ENCODE results near the gene CKS1B. TPM values are rescaled to one million over a fixed set of nuclear protein-coding genes. Genes with fewer than 3 reads are reported as not detected.

CKS1B gene
- total RNA-seq, 1 donor = 68.2 TPM

GRCh38 chr1:154964359-154964758 is 10.1 kb upstream of the CKS1B start:
- DNase-seq (ENCODE audit: low read depth) = no peak
- TF ChIP-seq, protein P1, sequence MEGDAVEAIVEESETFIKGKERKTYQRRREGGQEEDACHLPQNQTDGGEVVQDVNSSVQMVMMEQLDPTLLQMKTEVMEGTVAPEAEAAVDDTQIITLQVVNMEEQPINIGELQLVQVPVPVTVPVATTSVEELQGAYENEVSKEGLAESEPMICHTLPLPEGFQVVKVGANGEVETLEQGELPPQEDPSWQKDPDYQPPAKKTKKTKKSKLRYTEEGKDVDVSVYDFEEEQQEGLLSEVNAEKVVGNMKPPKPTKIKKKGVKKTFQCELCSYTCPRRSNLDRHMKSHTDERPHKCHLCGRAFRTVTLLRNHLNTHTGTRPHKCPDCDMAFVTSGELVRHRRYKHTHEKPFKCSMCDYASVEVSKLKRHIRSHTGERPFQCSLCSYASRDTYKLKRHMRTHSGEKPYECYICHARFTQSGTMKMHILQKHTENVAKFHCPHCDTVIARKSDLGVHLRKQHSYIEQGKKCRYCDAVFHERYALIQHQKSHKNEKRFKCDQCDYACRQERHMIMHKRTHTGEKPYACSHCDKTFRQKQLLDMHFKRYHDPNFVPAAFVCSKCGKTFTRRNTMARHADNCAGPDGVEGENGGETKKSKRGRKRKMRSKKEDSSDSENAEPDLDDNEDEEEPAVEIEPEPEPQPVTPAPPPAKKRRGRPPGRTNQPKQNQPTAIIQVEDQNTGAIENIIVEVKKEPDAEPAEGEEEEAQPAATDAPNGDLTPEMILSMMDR (IDR thresholded peaks at IDR 0.05; ENCODE audit: insufficient read depth, low read depth, low read length) = no peak
- H3K4me3 ChIP-seq (ENCODE audit: low read depth, low read length) = no peak overlapping the region

DNA sequence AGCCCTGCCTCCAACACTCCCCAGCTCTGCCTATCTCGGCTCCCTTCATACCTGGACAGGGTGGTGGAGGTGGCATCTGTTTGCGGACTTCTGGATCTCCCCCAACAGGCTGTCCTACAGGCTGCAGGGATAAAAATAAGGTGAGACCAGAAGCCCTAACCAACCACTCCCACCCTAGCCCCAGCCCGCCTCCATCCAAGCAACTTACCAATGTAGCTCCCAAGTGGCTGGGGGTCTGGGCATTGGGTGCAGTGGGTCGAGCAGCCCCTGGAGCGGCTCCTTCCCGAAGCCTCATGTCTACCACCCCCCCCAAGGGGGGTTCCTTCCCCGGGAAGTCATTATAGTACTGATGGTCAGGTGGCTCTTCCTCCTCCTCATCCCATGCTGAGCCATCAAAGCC is 8.4 kb upstream of the CKS1B start:
- no peak overlapping the region for H3K4me3 ChIP-seq (ENCODE audit: low read depth, low read length)
- DNase-seq (ENCODE audit: low read depth) = no peak
- TF ChIP-seq, protein P1 (IDR thresholded peaks at IDR 0.05; ENCODE audit: insufficient read depth, low read depth, low read length) = no peak

GRCh38 chr1:154967331-154967950 is 7.0 kb upstream of the CKS1B start:
- no peak for DNase-seq (ENCODE audit: low read depth)
- H3K4me3 ChIP-seq (ENCODE audit: low read depth, low read length) = no peak overlapping the region
- TF ChIP-seq, protein P1 (IDR thresholded peaks at IDR 0.05; ENCODE audit: insufficient read depth, low read depth, low read length) = no peak

- TF ChIP-seq, protein P1 (IDR thresholded peaks at IDR 0.05; ENCODE audit: insufficient read depth, low read depth, low read length) = no peak
- H3K4me3 ChIP-seq (ENCODE audit: low read depth, low read length) = peak overlapping the region; percentile 79
- DNase-seq (ENCODE audit: low read depth) = no peak
These were observed 5.8 kb upstream of the CKS1B start for GRCh38 chr1:154968731-154969130.

GRCh38 chr1:154969246-154969645 is 5.2 kb upstream of the CKS1B start:
- peak overlapping the region; percentile 79 for H3K4me3 ChIP-seq (ENCODE audit: low read depth, low read length)
- TF ChIP-seq, protein P1 (IDR thresholded peaks at IDR 0.05; ENCODE audit: insufficient read depth, low read depth, low read length) = no peak
- no peak for DNase-seq (ENCODE audit: low read depth)

GRCh38 chr1:154969860-154970452 is 4.5 kb upstream of the CKS1B start:
- TF ChIP-seq, protein P1 (IDR thresholded peaks at IDR 0.05; ENCODE audit: insufficient read depth, low read depth, low read length) = no peak
- no peak for DNase-seq (ENCODE audit: low read depth)
- H3K4me3 ChIP-seq (ENCODE audit: low read depth, low read length) = peak overlapping the region; percentile 79

All from fibroblast of villous mesenchyme (primary cell).